Body of pancreas (tissue), 4 donors: ENCODE data around the gene TEKT3. TPM values are rescaled to one million over a fixed set of nuclear protein-coding genes. Genes with fewer than 3 reads are reported as not detected.

ENCODE experiments used
- ATAC-seq: fragments of 150-250 bp; one replicate; pipeline ENCODE4 v1.9.1; 2016
- DNase-seq, 4 donors: peaks; one replicate each; pipeline ENCODE4 v3.0.0-alpha.2; 2019
- H3K27ac ChIP-seq, 4 donors: fragments of 200-600 bp; sonication (generic); 1 replicate in 3 of 4; 2 replicates in 1 of 4; pipeline versions ENCODE4 v1.5.1 to v1.6.1; 2016 to 2019; ENCODE audit warnings: mild to moderate bottlenecking in 1 of 4, mixed read lengths in 1 of 4, moderate library complexity in 1 of 4
- H3K27me3 ChIP-seq, 2 donors: fragments of 200-600 bp; sonication (generic); one replicate each; pipeline ENCODE4 v1.6.0; 2016; ENCODE audit warnings: mild to moderate bottlenecking in 1 of 2
- H3K36me3 ChIP-seq, 2 donors: fragments of 200-600 bp; sonication (generic); replicated peaks in 1 of 2; 2 replicates each; pipeline ENCODE4 v1.5.1; 2016; ENCODE audit warnings: low read depth in 2 of 2; ENCODE audit not compliant: insufficient read depth in 1 of 2
- H3K4me1 ChIP-seq: fragments of 200-600 bp; sonication (generic); one replicate; pipeline ENCODE4 v1.6.0; 2016
- H3K4me3 ChIP-seq, 2 donors: fragments of 200-600 bp; sonication (generic); 1 replicate in 1 of 2; 2 replicates in 1 of 2; pipeline ENCODE4 v1.5.1; 2016 to 2019
- H3K9me3 ChIP-seq, 3 donors: fragments of 200-600 bp; sonication (generic); 1 replicate in 2 of 3; 2 replicates in 1 of 3; pipeline ENCODE4 v1.5.1; 2016
- CTCF ChIP-seq, 7 experiments: fragments of 450-650 bp in 4 of 7; fragments of 200-600 bp in 3 of 7; sonication (generic) in 3 of 7; IDR thresholded peaks; one replicate each; pipeline ENCODE4 v1.5.1; 2016 to 2019; ENCODE audit warnings: antibody characterized with exemption in 7 of 7
- POLR2A ChIP-seq, 3 donors: fragments of 450-650 bp; IDR thresholded peaks; one replicate each; pipeline ENCODE4 v1.6.1; 2016; ENCODE audit warnings: antibody characterized with exemption in 3 of 3, mild to moderate bottlenecking in 2 of 3
- WGBS, 2 donors: methylation state at CpG; one replicate each; pipeline ENCODE4 v1.1.5; 2017; 5-methylcytosine and 5-hydroxymethylcytosine counted together
- intact Hi-C: fragments of 100-400 bp; cut with DNase I; formaldehyde crosslinking; loops from one replicate; pipeline ENCODE4 v1.15.1; 2023
- total RNA-seq, 2 donors: library from RNA; depleted of rRNA; stranded (reverse); fragments of >200 nt; gene quantifications; one replicate each; pipeline ENCODE4 v1.1.0, GENCODE V29; 2016

Gene TEKT3
- total RNA-seq, 2 donors from 2014 or later: not detected

GRCh38 chr17:15265131-15265530 lies 76.3 kb downstream of the TEKT3 start, which contains the start of gene PMP22:
Gene PMP22 (minus strand): TSS chr17:15265326. CDS start chr17:15260727, 4,599 bp downstream.
- Histone ChIP-seq H3K27me3 (peaks cover 0 to 12% of the 10 kb centered on the region in 2 donors), H3K36me3 (no peaks in the 10 kb centered on the region), H3K4me3 (no peak within 1 kb of the TSS), H3K4me1 (peaks cover 51% of the 10 kb centered on the region), H3K27ac (peak within 1 kb of the TSS in 3 of 4 donors; percentile 1 to 54 (median 23)), H3K9me3 (no peaks in the 10 kb centered on the region)
- intact Hi-C loops: no loop called here
- TF ChIP-seq CTCF (IDR thresholded peaks at IDR 0.05): no peak
- TF ChIP-seq POLR2A (IDR thresholded peaks at IDR 0.05): no peak
- DNase-seq: peak in 3 of 4 donors; percentile 18 to 26 (median 25)
- no peak for ATAC-seq
- WGBS, 2 donors: 40 to 55% methylated on average over 6 of the region's 6 CpGs

- H3K27ac ChIP-seq: peak overlapping the region in 3 of 4 donors; percentile 1 to 54 (median 23)
- peaks cover 0 to 12% of the 10 kb centered on the region in 2 donors for H3K27me3 ChIP-seq
- ATAC-seq: peak; percentile 75
- no peaks in the 10 kb centered on the region for H3K36me3 ChIP-seq
- H3K4me3 ChIP-seq: no peak overlapping the region
- intact Hi-C loops: no loop called here
- 13 to 14% methylated on average over 2 of the region's 2 CpGs for WGBS, 2 donors
- no peaks in the 10 kb centered on the region for H3K9me3 ChIP-seq
- TF ChIP-seq POLR2A (IDR thresholded peaks at IDR 0.05): no peak
- peak in 2 of 7 experiments; percentile 1 to 20 for TF ChIP-seq CTCF (IDR thresholded peaks at IDR 0.05)
- peaks cover 54% of the 10 kb centered on the region for H3K4me1 ChIP-seq
- DNase-seq: peak; percentile 89 to 96 (median 94)
These were observed 76.9 kb downstream of the TEKT3 start for GRCh38 chr17:15264542-15264941.

- Histone ChIP-seq H3K36me3 (no peaks in the 10 kb centered on the region), H3K4me1 (peaks cover 54% of the 10 kb centered on the region), H3K27me3 (peaks cover 0 to 12% of the 10 kb centered on the region in 2 donors), H3K4me3 (no peak overlapping the region), H3K27ac (no peak overlapping the region), H3K9me3 (no peaks in the 10 kb centered on the region)
- TF ChIP-seq CTCF (IDR thresholded peaks at IDR 0.05): no peak
- TF ChIP-seq POLR2A (IDR thresholded peaks at IDR 0.05): no peak
- intact Hi-C loops: no loop called here
- no peak for DNase-seq
- WGBS, 2 donors: 25 to 36% methylated on average over 3 of the region's 3 CpGs
- ATAC-seq: no peak
These were observed 77.7 kb downstream of the TEKT3 start for GRCh38 chr17:15263680-15264079.

GRCh38 chr17:15263206-15263579 lies 78.2 kb downstream of the TEKT3 start:
- 12 to 15% methylated on average over 9 to 17 of the region's 17 CpGs for WGBS, 2 donors
- peaks cover 0 to 12% of the 10 kb centered on the region in 2 donors for H3K27me3 ChIP-seq
- intact Hi-C loops: no loop called here
- no peaks in the 10 kb centered on the region for H3K9me3 ChIP-seq
- H3K4me3 ChIP-seq: no peak overlapping the region
- DNase-seq (peak; percentile 46 to 67 (median 60)), ATAC-seq (peak; percentile 10)
- TF ChIP-seq POLR2A (IDR thresholded peaks at IDR 0.05): no peak
- TF ChIP-seq CTCF (IDR thresholded peaks at IDR 0.05): no peak
- H3K36me3 ChIP-seq: no peaks in the 10 kb centered on the region
- peak overlapping the region in 3 of 4 donors; percentile 34 to 75 (median 37) for H3K27ac ChIP-seq
- peaks cover 54% of the 10 kb centered on the region for H3K4me1 ChIP-seq
